ENCODE measurements around the gene MYH14.

DNA sequence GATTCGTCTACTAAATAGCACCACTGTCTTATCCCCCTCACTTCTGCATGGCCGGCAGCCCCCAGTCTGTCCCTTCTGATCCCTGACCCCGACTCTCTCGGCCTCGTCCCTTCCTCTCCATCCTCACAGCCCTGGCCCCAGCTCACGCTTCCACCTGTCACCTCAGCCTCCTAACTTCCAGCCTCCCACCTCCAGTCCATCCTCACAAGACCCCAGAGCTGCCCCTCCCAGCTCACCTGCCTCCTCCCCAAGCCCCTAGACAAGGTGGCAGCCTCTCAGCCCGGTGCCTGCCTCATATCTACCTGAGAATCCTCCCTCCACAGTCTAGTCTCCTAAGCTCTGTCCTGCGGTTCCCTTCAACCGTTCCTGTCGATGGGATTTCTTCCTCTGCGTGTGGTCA lies 115.7 kb downstream of the MYH14 start:
- TF ChIP-seq CTCF (IDR thresholded peaks at IDR 0.05; ENCODE audit: insufficient read depth, low read depth, low read length) (no peak), EZH2 (IDR thresholded peaks at IDR 0.05; ENCODE audit: insufficient read depth, low read length) (no peak)
